Measurements from ENCODE around the gene SKIDA1.

Gene SKIDA1

DNA sequence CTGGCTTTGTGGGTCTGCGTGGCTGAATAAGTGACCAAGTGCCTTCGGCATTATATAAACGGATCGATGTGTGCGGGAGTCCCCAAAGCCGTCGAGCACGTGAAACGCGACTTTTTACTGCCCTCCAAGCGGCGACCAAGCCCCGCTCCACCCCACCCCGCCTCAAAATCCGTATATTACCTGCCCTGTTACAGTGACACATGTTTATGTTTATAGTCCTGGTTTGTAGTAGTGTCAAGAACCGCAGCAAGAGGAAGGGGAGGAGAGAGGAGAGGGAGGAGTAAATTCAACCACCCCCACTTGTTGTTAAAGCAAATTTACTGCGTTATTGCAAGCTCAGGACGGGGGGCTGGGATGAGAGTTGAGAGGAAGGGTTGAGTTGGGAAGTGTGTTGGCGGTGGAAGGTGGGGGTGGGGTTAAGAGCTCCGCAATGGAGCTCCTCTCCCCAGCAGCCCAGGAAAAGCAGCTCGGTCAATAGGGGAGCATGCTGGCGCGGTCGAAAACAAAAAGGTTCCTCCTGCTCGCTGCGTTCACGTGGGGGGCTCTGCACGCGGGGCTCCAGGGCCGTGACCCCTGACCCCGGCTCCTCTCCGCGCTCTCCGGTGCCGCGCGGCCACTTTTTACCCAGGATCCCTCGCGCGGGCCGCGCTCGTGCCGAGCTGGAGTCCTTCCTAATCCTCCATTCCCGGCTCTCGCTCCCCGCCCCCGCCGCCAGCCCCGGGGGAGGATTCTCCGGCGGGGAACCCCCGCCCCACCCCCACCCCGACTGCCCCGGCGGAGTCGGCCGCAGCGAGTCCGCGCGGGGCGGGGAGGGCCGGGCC, at the start of gene SKIDA1 (continued):
- TF ChIP-seq ZXDB (tag by site-specific recombination; IDR thresholded peaks at IDR 0.05) (peak; percentile 97), ZNF24 (tag by site-specific recombination; IDR thresholded peaks at IDR 0.05) (peak; percentile 94), ZNF585B (tag by site-specific recombination; IDR thresholded peaks at IDR 0.05) (no peak; the same call in 1 of the 2 replicates), ZNF211 (tag by site-specific recombination; IDR thresholded peaks at IDR 0.05; ENCODE audit: low read depth) (no peak), ZNF610 (tag by site-specific recombination; IDR thresholded peaks at IDR 0.05; ENCODE audit: borderline replicate concordance) (peak; percentile 80; the same call in 1 of the 2 replicates), KLF7 (tag by site-specific recombination; IDR thresholded peaks at IDR 0.05; ENCODE audit: borderline replicate concordance) (peak; percentile 96), ZNF324 (tag by site-specific recombination; IDR thresholded peaks at IDR 0.05) (peak; percentile 94), KLF10 (tag by site-specific recombination; IDR thresholded peaks at IDR 0.05) (peak; percentile 74), ZNF677 (tag by site-specific recombination; IDR thresholded peaks at IDR 0.05) (no peak), SP2 (tag by site-specific recombination; IDR thresholded peaks at IDR 0.05) (peak; percentile 77), ZNF2 (tag by site-specific recombination; IDR thresholded peaks at IDR 0.05) (peak; percentile 90), ZNF133 (tag by site-specific recombination; IDR thresholded peaks at IDR 0.05) (no peak), ZNF354C (tag by site-specific recombination; IDR thresholded peaks at IDR 0.05; ENCODE audit: borderline replicate concordance, low read depth) (no peak), ZNF514 (tag by site-specific recombination; IDR thresholded peaks at IDR 0.05) (no peak), PRDM1 (tag by site-specific recombination; IDR thresholded peaks at IDR 0.05) (peak; percentile 28), ZBTB7A (tag by site-specific recombination; IDR thresholded peaks at IDR 0.05; ENCODE audit: low read depth) (peak; percentile 98), ZNF76 (tag by site-specific recombination; IDR thresholded peaks at IDR 0.05; ENCODE audit: borderline replicate concordance, low read depth) (peak; percentile 93), ZBTB20 (tag by site-specific recombination; IDR thresholded peaks at IDR 0.05) (peak; percentile 87), ZNF555 (tag by site-specific recombination; conservative IDR thresholded peaks at IDR 0.05) (no peak), ZNF155 (tag by site-specific recombination; IDR thresholded peaks at IDR 0.05) (no peak), ZNF473 (tag by site-specific recombination; IDR thresholded peaks at IDR 0.05) (no peak), ZNF274 (IDR thresholded peaks at IDR 0.05; ENCODE audit: low read length) (no peak), ZNF274 (tag by site-specific recombination; IDR thresholded peaks at IDR 0.05; ENCODE audit: borderline replicate concordance) (no peak), ZNF223 (tag by site-specific recombination; IDR thresholded peaks at IDR 0.05) (no peak)
- TF ChIP-seq, protein P1, sequence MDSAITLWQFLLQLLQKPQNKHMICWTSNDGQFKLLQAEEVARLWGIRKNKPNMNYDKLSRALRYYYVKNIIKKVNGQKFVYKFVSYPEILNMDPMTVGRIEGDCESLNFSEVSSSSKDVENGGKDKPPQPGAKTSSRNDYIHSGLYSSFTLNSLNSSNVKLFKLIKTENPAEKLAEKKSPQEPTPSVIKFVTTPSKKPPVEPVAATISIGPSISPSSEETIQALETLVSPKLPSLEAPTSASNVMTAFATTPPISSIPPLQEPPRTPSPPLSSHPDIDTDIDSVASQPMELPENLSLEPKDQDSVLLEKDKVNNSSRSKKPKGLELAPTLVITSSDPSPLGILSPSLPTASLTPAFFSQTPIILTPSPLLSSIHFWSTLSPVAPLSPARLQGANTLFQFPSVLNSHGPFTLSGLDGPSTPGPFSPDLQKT (IDR thresholded peaks at IDR 0.05; ENCODE audit: borderline replicate concordance, low read depth, low read length) = no peak
- TF ChIP-seq, protein P2, sequence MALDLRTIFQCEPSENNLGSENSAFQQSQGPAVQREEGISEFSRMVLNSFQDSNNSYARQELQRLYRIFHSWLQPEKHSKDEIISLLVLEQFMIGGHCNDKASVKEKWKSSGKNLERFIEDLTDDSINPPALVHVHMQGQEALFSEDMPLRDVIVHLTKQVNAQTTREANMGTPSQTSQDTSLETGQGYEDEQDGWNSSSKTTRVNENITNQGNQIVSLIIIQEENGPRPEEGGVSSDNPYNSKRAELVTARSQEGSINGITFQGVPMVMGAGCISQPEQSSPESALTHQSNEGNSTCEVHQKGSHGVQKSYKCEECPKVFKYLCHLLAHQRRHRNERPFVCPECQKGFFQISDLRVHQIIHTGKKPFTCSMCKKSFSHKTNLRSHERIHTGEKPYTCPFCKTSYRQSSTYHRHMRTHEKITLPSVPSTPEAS (tag by site-specific recombination; IDR thresholded peaks at IDR 0.05) = 0 out of 2 replicates have a peak, but pooled peaks have one; percentile 32
- TF ChIP-seq, protein P3, sequence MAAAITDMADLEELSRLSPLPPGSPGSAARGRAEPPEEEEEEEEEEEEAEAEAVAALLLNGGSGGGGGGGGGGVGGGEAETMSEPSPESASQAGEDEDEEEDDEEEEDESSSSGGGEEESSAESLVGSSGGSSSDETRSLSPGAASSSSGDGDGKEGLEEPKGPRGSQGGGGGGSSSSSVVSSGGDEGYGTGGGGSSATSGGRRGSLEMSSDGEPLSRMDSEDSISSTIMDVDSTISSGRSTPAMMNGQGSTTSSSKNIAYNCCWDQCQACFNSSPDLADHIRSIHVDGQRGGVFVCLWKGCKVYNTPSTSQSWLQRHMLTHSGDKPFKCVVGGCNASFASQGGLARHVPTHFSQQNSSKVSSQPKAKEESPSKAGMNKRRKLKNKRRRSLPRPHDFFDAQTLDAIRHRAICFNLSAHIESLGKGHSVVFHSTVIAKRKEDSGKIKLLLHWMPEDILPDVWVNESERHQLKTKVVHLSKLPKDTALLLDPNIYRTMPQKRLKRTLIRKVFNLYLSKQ (tag by site-specific recombination; IDR thresholded peaks at IDR 0.05; ENCODE audit: borderline replicate concordance) = no peak
- TF ChIP-seq, protein P4, sequence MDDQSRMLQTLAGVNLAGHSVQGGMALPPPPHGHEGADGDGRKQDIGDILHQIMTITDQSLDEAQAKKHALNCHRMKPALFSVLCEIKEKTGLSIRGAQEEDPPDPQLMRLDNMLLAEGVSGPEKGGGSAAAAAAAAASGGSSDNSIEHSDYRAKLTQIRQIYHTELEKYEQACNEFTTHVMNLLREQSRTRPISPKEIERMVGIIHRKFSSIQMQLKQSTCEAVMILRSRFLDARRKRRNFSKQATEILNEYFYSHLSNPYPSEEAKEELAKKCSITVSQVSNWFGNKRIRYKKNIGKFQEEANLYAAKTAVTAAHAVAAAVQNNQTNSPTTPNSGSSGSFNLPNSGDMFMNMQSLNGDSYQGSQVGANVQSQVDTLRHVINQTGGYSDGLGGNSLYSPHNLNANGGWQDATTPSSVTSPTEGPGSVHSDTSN (CRISPR knock-in tag; IDR thresholded peaks at IDR 0.05) = no peak
- TF ChIP-seq, protein P5, sequence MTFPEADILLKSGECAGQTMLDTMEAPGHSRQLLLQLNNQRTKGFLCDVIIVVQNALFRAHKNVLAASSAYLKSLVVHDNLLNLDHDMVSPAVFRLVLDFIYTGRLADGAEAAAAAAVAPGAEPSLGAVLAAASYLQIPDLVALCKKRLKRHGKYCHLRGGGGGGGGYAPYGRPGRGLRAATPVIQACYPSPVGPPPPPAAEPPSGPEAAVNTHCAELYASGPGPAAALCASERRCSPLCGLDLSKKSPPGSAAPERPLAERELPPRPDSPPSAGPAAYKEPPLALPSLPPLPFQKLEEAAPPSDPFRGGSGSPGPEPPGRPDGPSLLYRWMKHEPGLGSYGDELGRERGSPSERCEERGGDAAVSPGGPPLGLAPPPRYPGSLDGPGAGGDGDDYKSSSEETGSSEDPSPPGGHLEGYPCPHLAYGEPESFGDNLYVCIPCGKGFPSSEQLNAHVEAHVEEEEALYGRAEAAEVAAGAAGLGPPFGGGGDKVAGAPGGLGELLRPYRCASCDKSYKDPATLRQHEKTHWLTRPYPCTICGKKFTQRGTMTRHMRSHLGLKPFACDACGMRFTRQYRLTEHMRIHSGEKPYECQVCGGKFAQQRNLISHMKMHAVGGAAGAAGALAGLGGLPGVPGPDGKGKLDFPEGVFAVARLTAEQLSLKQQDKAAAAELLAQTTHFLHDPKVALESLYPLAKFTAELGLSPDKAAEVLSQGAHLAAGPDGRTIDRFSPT (tag by site-specific recombination; IDR thresholded peaks at IDR 0.05) = peak; percentile 77; the same call in 1 of the 2 replicates
- TF ChIP-seq, protein P6, sequence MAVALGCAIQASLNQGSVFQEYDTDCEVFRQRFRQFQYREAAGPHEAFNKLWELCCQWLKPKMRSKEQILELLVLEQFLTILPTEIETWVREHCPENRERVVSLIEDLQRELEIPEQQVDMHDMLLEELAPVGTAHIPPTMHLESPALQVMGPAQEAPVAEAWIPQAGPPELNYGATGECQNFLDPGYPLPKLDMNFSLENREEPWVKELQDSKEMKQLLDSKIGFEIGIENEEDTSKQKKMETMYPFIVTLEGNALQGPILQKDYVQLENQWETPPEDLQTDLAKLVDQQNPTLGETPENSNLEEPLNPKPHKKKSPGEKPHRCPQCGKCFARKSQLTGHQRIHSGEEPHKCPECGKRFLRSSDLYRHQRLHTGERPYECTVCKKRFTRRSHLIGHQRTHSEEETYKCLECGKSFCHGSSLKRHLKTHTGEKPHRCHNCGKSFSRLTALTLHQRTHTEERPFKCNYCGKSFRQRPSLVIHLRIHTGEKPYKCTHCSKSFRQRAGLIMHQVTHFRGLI (tag by site-specific recombination; IDR thresholded peaks at IDR 0.05) = no peak
